ENCODE results near the gene ATP8B2. TPM values are rescaled to one million over a fixed set of nuclear protein-coding genes. Genes with fewer than 3 reads are reported as not detected.

The ATP8B2 gene
- total and polyA plus RNA-seq, 4 donors = 0.75 to 16.2 (median 5.3) TPM

DNA sequence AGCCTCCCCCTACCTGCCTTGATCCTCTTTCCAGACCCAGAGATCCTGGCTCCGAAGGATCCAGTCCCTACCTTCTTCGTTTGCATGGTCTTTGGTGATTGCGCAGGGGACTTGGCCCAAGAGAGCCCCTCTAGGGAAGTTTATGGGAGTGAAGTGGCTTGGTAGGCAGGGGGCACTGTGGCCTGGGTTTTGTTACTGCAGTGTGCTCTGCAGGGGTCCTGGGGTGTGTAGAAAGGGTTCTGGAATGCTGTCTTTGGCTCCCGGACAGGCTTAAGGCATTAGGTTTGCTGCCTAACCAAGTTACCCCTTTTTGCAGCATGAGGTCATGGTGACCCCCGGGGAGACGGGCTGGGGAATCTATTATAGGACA, 3.8 kb downstream of the ATP8B2 start:
- Histone ChIP-seq H3K27me3 (ENCODE audit: control insufficient read depth in 4 of 4, insufficient read depth in 4 of 4, low read length in 3 of 4) (no peaks in the 10 kb centered on the region), H3K36me3 (ENCODE audit: control insufficient read depth in 4 of 4, insufficient read depth in 3 of 4, low read depth in 1 of 4, low read length in 3 of 4) (no peaks in the 10 kb centered on the region), H3K4me3 (ENCODE audit: low read depth in 1 of 3, low read length in 3 of 3) (peak overlapping the region in 1 of 3 donors; percentile 55), H3K9ac (ENCODE audit: low read depth in 1 of 2, low read length in 2 of 2) (no peak overlapping the region), H3K4me1 (ENCODE audit: control insufficient read depth in 4 of 4, insufficient read depth in 4 of 4, low read length in 3 of 4) (peaks cover 8 to 28% (median 16%) of the 10 kb centered on the region in 4 donors), H3K9me3 (ENCODE audit: control insufficient read depth in 4 of 4, low read length in 3 of 4) (no peaks in the 10 kb centered on the region), H3K27ac (ENCODE audit: low read depth in 1 of 2, low read length in 2 of 2) (no peak overlapping the region)
- 82% methylated on average over 6 of the region's 6 CpGs for WGBS
- TF ChIP-seq, protein P1, sequence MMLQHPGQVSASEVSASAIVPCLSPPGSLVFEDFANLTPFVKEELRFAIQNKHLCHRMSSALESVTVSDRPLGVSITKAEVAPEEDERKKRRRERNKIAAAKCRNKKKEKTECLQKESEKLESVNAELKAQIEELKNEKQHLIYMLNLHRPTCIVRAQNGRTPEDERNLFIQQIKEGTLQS (IDR thresholded peaks at IDR 0.05) = no peak
- TF ChIP-seq SP1 (IDR thresholded peaks at IDR 0.05) (no peak), YY1 (IDR thresholded peaks at IDR 0.05) (no peak), EGR1 (IDR thresholded peaks at IDR 0.05; ENCODE audit: low read depth in 2 of 2) (no peak), TAF1 (conservative IDR thresholded peaks at IDR 0.05) (no peak), HNF4A (conservative IDR thresholded peaks at IDR 0.05) (no peak), REST (IDR thresholded peaks at IDR 0.05) (no peak), JUND (IDR thresholded peaks at IDR 0.05) (no peak), RAD21 (IDR thresholded peaks at IDR 0.05) (no peak)
- DNase-seq (ENCODE audit: low spot score) = no peak

- no peaks in the 10 kb centered on the region for H3K9me3 ChIP-seq (ENCODE audit: control insufficient read depth in 4 of 4, low read length in 3 of 4)
- no peak overlapping the region for H3K9ac ChIP-seq (ENCODE audit: low read depth in 1 of 2, low read length in 2 of 2)
- no peak overlapping the region for H3K27ac ChIP-seq (ENCODE audit: low read depth in 1 of 2, low read length in 2 of 2)
- 90% methylated on average over 7 of the region's 7 CpGs for WGBS
- no peak for DNase-seq (ENCODE audit: low spot score)
- no peaks in the 10 kb centered on the region for H3K27me3 ChIP-seq (ENCODE audit: control insufficient read depth in 4 of 4, insufficient read depth in 4 of 4, low read length in 3 of 4)
- H3K36me3 ChIP-seq (ENCODE audit: control insufficient read depth in 4 of 4, insufficient read depth in 3 of 4, low read depth in 1 of 4, low read length in 3 of 4) = no peaks in the 10 kb centered on the region
- H3K4me1 ChIP-seq (ENCODE audit: control insufficient read depth in 4 of 4, insufficient read depth in 4 of 4, low read length in 3 of 4) = peaks cover 13 to 30% (median 18%) of the 10 kb centered on the region in 4 donors
- TF ChIP-seq, protein P1 (IDR thresholded peaks at IDR 0.05) = no peak
- no peak for TF ChIP-seq FOXA2 (IDR thresholded peaks at IDR 0.05)
- no peak for TF ChIP-seq HNF4A (conservative IDR thresholded peaks at IDR 0.05)
- TF ChIP-seq TAF1 (conservative IDR thresholded peaks at IDR 0.05) = no peak
- TF ChIP-seq, protein P2, sequence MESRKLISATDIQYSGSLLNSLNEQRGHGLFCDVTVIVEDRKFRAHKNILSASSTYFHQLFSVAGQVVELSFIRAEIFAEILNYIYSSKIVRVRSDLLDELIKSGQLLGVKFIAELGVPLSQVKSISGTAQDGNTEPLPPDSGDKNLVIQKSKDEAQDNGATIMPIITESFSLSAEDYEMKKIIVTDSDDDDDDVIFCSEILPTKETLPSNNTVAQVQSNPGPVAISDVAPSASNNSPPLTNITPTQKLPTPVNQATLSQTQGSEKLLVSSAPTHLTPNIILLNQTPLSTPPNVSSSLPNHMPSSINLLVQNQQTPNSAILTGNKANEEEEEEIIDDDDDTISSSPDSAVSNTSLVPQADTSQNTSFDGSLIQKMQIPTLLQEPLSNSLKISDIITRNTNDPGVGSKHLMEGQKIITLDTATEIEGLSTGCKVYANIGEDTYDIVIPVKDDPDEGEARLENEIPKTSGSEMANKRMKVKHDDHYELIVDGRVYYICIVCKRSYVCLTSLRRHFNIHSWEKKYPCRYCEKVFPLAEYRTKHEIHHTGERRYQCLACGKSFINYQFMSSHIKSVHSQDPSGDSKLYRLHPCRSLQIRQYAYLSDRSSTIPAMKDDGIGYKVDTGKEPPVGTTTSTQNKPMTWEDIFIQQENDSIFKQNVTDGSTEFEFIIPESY (IDR thresholded peaks at IDR 0.05) = no peak
- TF ChIP-seq, protein P3, sequence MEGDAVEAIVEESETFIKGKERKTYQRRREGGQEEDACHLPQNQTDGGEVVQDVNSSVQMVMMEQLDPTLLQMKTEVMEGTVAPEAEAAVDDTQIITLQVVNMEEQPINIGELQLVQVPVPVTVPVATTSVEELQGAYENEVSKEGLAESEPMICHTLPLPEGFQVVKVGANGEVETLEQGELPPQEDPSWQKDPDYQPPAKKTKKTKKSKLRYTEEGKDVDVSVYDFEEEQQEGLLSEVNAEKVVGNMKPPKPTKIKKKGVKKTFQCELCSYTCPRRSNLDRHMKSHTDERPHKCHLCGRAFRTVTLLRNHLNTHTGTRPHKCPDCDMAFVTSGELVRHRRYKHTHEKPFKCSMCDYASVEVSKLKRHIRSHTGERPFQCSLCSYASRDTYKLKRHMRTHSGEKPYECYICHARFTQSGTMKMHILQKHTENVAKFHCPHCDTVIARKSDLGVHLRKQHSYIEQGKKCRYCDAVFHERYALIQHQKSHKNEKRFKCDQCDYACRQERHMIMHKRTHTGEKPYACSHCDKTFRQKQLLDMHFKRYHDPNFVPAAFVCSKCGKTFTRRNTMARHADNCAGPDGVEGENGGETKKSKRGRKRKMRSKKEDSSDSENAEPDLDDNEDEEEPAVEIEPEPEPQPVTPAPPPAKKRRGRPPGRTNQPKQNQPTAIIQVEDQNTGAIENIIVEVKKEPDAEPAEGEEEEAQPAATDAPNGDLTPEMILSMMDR (IDR thresholded peaks at IDR 0.05; ENCODE audit: low read depth, low read length, missing input control) = no peak
- TF ChIP-seq YY1 (IDR thresholded peaks at IDR 0.05) = no peak
- no peak for TF ChIP-seq FOXA1 (IDR thresholded peaks at IDR 0.05)
- H3K4me3 ChIP-seq (ENCODE audit: low read depth in 1 of 3, low read length in 3 of 3) = no peak overlapping the region
Observed at GRCh38 chr1:154329551-154330131, 4.3 kb downstream of the ATP8B2 start.
